Left lobe of liver (tissue), 2 donors: ENCODE measurements around the gene DNM3. TPM values are rescaled to one million over a fixed set of nuclear protein-coding genes. Genes with fewer than 3 reads are reported as not detected.
"Not testable (repeated sequence)": the region's sequence is repeated elsewhere in the genome, so short reads cannot be mapped to it uniquely, and the experiment has no call there.

Experiments used
- ATAC-seq: fragments of 200-7000 bp; cut with Tn5 transposase; one replicate; pipeline ENCODE4 v1.9.1; 2020; ENCODE audit warnings: mild to moderate bottlenecking, moderate library complexity
- DNase-seq: peaks from one replicate; pipeline ENCODE4 v3.0.0-alpha.2; 2020; ENCODE audit warnings: low spot score
- total RNA-seq: library from RNA; stranded (reverse); gene quantifications from one replicate; pipeline ENCODE4 v1.2.1, GENCODE V29; 2021
- donor health status: DM: no; HTN: no; CAD: no; lungs with moderate emphysema.
- donor health status: DM: no; HTN: yes; CAD: no.

Gene DNM3
- total RNA-seq: 0.40 TPM

DNA sequence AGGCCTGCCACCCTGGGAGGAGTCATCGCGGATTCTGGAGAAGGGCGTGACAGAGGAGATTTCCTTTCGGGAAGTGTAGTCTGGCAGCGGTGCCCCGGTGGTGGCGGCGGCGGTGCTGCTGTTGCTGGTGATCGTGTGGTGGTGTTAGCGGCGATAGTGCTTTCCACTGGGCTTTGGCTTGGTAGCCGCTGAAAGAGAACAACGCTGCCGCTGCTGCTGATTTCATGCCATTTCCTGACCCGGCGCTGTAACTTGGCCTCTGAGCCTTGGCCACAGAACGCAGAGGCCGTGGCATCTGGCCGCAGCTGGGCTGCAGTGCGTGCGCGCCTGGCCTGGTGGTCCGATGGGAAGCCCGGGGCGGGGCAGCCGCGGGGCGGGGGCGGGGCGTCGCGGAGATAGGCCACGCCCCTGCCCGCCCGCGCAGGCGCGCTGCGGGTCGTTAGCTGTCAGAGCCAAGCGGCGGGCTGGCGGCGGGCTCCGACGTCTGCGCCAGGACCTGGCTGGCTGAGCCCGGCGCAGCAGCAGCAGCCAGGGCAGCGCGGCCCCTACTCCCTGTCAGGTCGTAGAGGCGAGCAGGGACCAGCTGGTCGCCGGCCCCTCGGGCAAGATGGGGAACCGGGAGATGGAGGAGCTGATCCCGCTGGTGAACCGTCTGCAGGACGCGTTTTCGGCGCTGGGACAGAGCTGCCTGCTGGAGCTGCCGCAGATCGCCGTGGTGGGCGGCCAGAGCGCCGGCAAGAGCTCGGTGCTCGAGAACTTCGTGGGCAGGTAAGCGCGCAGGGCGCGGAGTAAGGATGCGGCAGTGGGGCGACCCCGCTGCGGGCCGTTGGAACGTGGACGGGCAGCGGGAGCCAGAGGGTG lies at the start of gene DNM3:
TSS of gene DNM3 (plus strand) at position 449 of the 861 bp plus-strand sequence. CDS start at position 608, 159 bp downstream.
- DNase-seq (peak; percentile 64), ATAC-seq (peak; percentile 95)

DNA sequence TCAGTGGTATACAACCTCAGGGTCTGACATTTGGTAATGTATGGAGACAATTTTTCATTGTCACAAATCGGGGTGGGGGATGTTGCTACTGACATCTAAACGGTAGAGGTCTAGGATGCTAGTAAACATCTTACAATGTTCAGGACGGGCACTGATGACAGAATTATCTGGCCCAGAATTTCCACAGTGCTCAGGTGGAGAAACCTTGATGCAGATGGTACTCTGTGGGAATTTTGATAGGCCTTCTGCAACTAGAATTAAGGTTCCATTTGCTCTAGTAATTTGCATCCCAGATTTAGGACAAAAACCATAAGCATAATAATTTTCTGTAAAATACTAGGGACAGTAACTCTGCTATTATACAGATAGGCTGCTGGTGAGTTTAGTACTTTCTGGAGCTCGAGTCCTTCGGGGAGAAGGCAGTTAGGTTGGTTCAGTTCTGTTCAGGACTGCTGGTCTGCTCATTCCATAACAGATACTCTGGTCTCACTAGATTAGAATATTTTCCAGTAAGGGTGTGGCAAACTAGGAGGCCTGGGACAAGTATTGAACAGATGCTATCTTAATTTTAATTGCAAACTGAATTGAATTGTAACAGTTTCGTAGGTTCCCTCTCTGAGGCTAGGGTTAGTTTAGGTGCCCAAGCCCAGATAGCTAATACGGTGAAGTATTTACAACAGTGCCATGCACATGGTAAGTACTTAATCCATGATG lies 48.5 kb upstream of the DNM3 start:
- ATAC-seq: no peak
- DNase-seq: no peak

DNA sequence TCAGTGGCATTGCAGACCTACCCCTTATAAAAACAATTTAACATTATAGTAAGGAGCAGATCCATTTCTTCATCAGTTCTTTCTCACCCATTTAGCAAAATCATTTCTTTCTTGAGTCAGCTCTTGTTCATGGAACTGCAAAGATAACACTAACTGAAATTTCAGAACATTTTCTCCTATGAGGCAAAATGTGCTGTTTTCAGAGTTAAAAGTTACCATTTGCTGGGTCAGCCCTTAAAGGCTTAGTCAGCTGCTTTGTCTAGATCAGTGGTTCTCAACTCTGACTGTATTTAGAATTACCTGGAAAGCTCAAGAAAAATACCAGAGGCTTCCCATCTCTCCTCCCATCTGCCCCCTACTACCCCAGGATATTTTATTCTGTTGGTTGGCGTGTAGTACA lies 47.7 kb upstream of the DNM3 start:
- ATAC-seq (no peak), DNase-seq (no peak)

DNA sequence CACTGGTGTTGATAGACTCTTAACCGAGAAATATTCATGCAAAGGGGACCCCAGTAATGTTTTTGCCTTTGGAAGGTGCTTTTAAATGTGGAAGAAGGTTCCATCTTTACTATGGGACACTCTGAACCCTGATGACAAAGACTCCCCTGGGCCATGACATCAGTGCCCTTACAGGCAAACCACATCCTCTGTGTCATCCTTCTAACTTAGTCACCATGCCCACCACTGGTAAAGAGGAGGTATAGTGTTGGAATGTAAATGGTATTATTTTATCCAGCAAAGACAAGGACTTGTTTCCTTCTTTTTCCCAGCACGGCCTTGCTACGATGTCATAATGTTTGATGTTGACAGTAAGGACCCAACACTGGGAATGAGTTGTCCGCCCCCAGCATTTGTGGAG lies 47.2 kb upstream of the DNM3 start:
- ATAC-seq (no peak), DNase-seq (no peak)

DNA sequence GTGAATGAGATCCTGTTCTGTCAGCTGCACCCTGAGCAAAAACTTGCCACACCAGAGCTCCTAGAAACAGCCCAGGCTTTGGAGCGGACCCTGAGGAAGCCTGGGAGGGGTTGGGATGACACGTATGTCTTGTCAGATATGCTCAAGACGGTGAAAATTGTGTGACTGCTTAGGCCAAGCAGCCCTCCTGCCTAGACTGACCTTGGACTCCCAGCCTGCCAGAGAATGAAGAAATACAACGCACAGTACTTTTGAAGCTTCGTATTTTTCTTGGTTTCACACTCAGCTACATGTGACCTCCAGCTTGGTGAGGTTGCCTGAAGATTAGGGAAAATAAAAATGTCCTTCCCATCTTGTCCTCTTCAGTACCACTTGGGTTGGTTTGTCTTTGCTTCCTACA lies 44.7 kb upstream of the DNM3 start:
- DNase-seq (no peak), ATAC-seq (no peak)

DNA sequence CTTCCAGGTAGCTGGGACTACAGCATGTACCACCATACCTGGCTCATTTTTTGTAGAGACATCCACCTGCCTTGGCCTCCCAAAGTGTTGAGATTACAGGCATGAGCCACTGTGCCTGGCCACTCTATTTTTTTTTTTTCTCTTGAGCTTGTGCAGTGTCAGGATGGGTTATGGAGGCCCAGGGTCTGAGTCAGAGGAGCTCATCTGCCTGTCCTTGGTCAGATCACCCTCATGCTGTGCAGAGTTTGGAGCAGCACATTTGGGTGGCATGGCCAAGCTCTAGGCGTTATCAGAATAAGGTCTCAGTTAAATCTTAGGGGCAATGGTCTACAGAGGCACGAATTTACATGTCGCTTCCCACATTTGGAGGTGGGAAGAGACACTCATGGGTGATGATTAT lies 43.0 kb upstream of the DNM3 start:
- ATAC-seq (no peak), DNase-seq (no peak)

DNA sequence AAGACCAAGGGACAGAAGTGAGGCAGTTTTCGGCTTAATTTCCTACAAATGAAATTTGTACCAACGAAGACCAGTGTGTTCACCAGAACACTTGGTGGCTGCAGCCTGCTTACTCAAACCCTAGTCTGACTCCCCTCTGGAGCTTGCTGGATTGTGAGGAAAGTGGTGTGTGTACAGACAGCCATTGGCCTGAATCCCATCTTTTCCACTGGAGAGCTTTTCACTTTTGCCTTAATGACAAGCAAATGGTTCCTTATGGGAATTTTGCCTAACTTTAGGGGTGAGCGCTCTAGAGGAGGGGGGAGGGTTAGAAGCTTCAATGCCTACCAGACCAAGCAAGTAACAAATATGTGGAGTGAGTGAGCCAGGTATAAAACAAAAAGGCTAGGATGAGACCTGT lies 42.5 kb upstream of the DNM3 start:
- ATAC-seq (no peak), DNase-seq (no peak)

DNA sequence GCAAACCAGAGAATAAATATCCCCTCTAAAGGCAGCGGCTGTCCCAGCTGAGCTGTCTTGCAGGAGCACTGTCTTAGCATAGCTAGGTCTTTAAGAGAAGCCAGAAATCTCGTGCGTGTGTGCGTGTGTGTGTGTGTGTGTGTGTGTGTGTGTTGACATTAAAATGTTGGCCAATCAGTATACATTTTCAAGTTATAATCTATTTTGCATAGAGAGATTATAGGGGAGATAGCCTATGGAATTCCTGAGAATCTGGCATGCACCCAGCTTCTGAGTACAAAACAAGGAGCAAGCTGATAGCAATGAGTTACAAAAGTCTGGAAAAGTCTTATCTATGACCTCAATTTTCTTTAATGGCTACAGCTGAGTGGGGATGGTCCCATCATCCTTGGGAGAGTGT lies 42.1 kb upstream of the DNM3 start:
- ATAC-seq (no peak), DNase-seq (no peak)

DNA sequence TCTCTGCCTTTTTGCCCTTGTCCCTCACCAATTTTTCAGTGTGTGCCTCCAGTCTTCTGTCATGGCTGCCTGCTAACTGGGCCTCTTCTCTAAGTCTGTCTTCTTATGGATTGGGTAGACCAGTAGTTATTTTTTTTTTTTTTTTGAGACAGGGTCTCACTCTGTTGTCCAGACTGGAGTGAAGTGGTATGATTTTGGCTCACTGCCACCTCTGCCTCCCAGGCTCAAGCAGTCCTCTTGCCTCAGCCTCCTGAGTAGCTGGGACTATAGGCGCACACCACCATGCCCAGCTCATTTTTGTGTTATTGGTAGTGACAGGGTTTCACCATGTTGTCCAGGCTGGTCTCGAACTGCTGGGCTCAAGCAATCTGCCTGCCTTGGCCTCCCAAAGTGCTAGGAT lies 41.6 kb upstream of the DNM3 start:
- ATAC-seq, DNase-seq: not testable (repeated sequence)

DNA sequence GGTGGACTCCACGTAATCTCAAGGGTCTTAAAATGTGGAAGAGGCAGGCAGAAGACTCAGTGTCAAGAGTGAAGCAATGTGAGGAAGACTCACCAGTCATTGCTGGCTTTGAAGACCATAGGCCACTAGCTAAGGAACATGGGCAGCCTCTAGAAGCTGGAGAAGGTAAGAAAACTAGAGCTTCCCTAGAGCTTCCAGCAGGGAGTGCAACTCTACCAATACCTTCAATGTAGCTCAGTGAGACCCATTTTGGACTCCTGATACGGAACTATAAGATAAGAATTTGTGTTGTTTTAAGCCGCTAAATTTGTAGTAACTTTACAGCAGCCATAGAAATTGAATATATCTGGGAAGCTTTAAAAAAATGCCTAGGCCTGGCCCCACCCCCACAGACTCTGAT lies 41.0 kb upstream of the DNM3 start:
- ATAC-seq (no peak), DNase-seq (no peak)

DNA sequence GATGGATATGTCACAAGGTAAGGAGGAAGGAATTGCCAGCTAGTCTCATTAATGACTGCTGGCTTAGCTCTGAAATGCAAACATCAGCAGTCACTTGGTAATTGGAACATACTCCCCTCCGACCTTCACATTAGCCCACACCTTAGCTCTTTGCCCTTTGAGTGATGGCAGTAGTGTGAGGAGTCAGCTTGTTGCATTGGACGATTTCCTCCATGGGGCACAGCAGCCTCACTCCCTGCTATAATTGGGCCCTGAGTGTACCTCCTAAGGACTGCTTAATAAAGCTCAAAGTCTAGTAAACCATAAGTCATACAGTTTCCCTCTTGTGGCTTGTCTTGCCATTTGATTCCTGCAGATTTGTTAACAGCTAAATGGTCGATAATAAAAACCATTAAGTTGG lies 40.4 kb upstream of the DNM3 start:
- ATAC-seq: no peak

DNA sequence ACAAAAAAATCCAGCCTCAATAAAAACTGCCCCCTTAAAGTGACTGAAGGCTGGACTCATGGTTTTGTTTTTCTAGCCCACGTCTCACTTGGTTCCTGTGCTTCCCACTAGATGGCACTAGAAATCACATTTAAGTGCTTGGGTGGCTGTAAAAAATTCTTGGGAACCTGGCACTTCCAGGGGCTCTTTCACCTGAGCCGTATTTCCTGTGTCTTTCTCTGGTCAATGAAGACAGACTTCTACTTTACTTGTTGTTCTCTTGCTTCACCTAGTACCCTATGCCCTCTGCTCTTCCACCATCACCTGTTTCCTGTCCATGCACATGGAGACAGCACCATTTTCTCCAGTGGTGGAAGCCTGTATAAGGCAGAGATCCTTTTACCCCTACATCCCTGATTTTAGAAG lies 39.8 kb upstream of the DNM3 start:
- ATAC-seq (peak; percentile 84), DNase-seq (no peak)

More for the DNA sequence above, 40.4 kb upstream of the DNM3 start:
- DNase-seq: no peak

DNA sequence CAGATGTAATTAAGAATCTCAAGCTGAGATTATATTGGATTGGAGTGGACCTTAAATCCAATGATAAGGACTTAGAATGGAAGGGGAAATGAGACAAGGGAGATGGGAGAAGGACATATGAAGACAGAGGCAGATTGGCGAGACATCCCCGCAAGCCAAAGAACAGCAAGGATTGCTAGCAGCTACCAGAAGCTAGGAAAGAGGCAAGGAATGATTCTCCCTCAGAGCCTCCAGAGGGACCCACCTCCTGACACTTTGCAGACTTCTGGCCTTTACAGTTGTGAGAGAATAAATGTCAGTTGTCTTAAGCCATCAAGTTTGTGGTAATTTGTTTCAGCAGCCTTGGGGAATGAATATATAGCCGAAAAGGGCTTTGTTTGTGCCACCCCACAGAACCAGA lies 39.1 kb upstream of the DNM3 start:
- no peak for DNase-seq
- ATAC-seq: no peak

DNA sequence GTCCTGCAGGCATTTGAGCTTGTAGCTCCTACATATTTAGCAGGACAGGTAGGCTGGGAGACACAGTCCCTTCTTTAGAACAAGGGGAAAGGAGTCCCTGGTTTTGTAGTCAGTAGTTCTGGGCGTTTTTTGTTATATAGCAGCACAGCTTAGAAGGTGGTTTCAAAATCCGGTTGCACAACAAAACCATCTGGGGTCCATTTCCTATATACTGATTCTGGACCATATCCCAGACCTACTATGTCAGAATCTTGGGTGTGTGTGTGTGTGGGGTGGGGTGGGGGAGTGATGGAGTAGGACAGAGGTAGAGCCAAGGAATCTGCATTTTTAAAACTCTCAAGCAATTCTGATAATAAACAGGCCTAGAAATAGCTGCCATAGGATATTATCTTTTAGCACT lies 38.3 kb upstream of the DNM3 start:
- ATAC-seq (no peak), DNase-seq (no peak)

DNA sequence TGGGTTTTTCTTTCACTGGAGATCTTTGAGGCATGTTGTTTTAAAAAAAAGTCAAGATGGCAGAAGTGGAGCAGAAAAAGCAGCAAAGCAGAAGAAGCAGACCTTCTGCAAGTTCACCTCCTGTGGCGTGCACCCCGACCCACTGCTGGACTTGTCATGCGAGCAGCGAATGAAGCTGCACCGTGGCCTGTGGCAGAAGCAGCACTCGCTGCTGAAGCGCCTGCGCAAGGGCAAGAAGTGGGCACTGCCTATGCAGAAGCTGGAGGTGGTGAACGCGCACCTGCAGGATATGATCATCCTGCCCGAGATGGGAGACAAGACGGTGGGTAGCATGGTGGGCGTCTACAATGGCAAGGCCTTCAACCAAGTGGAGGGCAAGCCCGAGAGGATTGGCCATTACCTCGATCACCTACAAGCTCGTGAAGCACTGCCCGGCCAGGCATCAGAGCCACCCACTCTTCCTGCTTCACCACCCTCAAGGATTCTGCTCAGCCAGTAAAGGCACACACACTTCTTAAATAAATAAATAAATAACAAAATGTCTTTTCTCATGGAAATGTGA lies 37.8 kb upstream of the DNM3 start:
- DNase-seq: no peak
- no peak for ATAC-seq

DNA sequence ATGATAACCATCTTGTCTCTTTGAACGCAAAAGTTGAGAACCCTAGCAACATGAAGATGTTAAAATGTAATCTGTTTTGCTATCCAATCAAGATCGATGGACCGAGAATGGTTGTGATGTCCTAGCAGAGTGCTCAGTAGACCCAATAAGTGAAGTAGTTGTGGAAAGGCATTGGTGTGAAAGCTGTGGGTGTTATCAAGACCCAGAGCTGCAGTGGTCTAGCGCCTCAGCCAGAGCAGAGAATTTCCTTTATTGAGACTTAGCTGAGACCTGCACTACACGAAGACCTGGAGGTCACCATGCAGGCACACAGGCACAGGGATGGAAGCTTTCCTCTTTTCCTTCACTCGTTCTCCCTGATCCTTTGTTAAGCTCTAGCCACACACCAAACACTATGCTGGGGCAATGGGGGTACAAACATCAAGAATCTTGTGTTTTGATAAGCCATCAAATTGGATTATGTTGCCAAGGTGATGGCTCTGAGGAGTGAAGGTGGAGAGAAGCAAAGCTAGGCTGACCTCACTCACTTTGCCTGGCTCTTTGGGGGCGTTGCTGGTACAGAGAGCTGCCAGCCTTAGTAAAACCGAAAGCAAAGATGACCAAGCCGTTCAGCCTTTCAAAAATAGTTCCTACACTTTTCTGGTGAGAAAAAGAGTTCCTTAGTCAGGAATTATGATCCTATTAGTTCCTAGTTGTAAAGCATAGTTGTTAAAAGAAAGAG lies 35.7 kb upstream of the DNM3 start:
- ATAC-seq (peak; percentile 35), DNase-seq (no peak)

DNA sequence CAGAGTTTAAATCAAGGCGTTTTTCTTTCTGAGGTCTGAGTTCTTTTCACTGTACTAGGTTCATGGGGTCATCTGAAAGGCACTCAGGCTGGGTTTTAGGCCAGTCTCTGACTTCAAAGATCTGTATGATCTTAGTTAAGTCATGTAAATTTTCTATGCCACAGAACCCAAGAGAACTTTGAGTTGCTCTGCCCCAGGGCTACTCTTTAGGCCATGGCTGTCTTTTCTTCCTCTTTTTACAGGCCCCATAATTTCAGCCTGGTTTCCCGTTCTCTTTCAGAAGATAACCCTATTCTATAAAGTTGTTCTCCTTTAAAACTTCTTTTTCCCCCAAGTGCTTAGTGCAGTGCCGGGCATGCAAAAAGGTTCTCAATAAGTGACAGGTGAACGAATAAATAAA lies 33.7 kb upstream of the DNM3 start:
- DNase-seq (no peak), ATAC-seq (no peak)

DNA sequence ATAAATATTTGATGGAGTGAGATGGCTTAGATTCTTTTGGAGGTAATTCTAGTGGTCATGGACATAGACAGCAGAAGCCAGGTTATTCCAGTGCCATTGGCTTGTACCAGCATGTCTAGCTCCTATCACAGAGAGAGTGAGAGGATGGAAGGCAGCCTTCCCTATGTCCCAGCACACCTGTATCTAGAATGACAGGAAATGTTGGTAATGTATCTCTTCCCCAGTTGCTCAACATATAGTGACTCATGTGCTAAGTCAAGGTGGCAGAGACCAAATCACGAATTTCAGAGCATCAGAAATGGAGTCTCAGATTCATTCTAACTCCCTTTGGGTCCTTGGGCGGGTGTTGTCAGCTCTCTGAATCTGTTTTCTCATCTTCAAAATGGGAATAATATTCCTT lies 31.5 kb upstream of the DNM3 start:
- ATAC-seq (no peak), DNase-seq (no peak)

DNA sequence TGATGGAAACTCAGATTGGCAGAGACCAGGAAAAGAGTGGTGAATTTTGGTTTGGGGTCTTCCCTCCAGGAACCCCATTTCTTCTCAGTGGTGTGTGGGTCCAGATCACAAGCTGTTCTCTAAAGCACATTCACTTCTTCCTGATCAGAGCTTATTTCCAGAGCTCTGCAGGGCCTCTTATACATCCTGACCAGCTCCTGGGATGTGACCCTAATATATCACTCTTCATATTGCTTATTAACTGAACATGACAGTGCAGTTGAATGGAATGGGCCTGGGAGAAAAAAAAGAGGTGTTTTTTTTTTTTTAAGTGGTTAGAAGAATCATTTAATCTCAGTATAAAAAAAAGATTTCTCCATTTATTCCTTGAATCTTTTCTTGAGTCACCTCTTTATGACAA lies 29.6 kb upstream of the DNM3 start:
- DNase-seq (no peak), ATAC-seq (no peak)

DNA sequence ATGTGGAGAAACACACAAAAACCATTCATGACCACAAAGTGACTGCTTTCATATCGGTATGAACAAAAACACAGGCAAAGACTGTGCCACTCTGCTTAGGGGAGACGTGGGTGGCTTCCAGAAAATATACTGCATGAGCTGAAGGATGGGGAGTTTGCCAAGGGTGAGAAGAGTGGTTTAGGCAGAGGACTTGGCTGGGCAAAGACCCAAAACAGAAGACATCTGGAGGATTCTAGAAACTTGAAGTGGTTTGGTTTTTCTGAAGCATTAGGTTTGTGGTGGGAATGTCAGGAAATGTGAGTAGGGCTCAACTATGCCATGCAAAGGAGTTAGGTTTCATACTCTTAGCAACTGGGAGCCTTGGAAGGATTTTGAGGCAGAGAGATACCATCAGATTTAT lies 26.6 kb upstream of the DNM3 start:
- ATAC-seq (no peak), DNase-seq (no peak)

DNA sequence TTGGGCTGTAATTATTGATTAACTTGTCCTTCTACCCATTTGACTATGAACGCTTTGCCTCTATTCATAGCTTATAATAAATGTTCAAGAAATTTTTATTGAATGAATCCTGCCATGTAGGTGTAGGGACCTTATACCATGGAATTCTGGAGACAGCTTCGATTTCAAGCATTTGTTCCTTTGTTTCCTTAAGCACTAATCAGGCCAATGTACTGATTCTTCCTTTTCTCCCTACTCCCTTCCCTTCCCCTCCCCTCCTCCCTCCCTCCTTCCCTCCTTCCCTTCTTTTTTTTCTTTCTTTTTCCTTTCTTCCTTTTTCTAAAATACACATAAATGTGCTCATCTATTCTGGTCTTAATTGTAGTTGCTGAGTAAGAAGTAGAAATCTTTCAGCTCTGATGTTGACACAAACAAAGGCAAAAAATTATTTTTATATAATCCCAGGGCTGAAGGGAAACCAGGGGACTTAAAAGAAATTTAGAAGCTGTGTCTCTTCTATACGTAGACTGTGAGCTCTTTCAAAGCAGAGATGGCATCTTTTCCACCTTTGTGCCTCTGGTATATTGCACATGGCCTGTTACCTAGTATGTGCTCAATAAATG lies 24.9 kb upstream of the DNM3 start:
- no peak for ATAC-seq
- DNase-seq: no peak
